GM12878 (cell line): ENCODE measurements around the gene KRR1. TPM values are rescaled to one million over a fixed set of nuclear protein-coding genes. Genes with fewer than 3 reads are reported as not detected.

Source experiments
- ATAC-seq: fragments of 200-7000 bp; cut with Tn5 transposase; 3 replicates; pipeline ENCODE4 v1.9.1; 2020; ENCODE audit warnings: mild to moderate bottlenecking, moderate library complexity
- BruUV-seq: library from RNA; stranded (reverse); fragments of 400-500 nt; replicated peaks from 2 replicates; lab custom pipeline; 2021; lab: Mats Ljungman, UMichigan
- CTCF ChIA-PET: fragments of 300-600 bp; sonication (Branson Sonifier 250); formaldehyde crosslinking; extraction: SDS; loops from one replicate; lab custom pipeline; 2021; ENCODE audit warnings: inconsistent platforms; lab: Yijun Ruan, JAX
- POLR2A ChIA-PET: fragments of 350-600 bp; formaldehyde crosslinking; extraction: SDS; loops from one replicate; lab custom pipeline; 2021; ENCODE audit warnings: inconsistent platforms; lab: Charles Lee
- RAD21 ChIA-PET: fragments of 300-600 bp; sonication (Branson Sonifier 250); formaldehyde crosslinking; loops from one replicate; lab custom pipeline; 2023; ENCODE audit warnings: antibody characterized with exemption; ENCODE audit not compliant: unreplicated experiment; lab: Charles Lee
- SMC1A ChIA-PET: fragments of 300-600 bp; sonication (Branson Sonifier 250); formaldehyde crosslinking; loops from one replicate; lab custom pipeline; 2023; ENCODE audit not compliant: unreplicated experiment, uncharacterized antibody; lab: Charles Lee
- DNase-seq: peaks from one replicate; pipeline ENCODE4 v3.0.0-alpha.2; 2011; ENCODE audit warnings: low read depth, low spot score
- FAIRE-seq: peaks from 3 replicates; lab custom pipeline; 2011; peaks lifted over from hg19 to GRCh38; lab: Jason Lieb, UNC
- H2AFZ ChIP-seq: 2 replicates; pipeline ENCODE4 v1.6.0; 2011; ENCODE audit warnings: low read depth, low read length, control low read depth; ENCODE audit not compliant: control insufficient read depth
- H3K27ac ChIP-seq: 2 replicates; pipeline ENCODE4 v1.5.1; 2011; ENCODE audit warnings: control low read depth; ENCODE audit not compliant: control insufficient read depth, insufficient read depth
- H3K27me3 ChIP-seq, 2 experiments: replicated peaks in 1 of 2; 2 replicates each; pipeline versions ENCODE4 v1.6.0 to v1.6.1; 2011; ENCODE audit warnings: low read length in 1 of 2; ENCODE audit not compliant: control insufficient read depth in 2 of 2, insufficient read depth in 2 of 2
- H3K36me3 ChIP-seq, 2 experiments: 2 replicates each; pipeline ENCODE4 v1.5.1; 2011; ENCODE audit warnings: low read length in 1 of 2; ENCODE audit not compliant: control insufficient read depth in 2 of 2, insufficient read depth in 2 of 2
- H3K4me1 ChIP-seq: 2 replicates; pipeline ENCODE4 v1.6.1; 2011; ENCODE audit warnings: mild to moderate bottlenecking, low read length, moderate library complexity, mixed read lengths; ENCODE audit not compliant: control insufficient read depth, insufficient read depth
- H3K4me2 ChIP-seq: 2 replicates; pipeline ENCODE4 v1.6.0; 2011; ENCODE audit warnings: control low read depth; ENCODE audit not compliant: control insufficient read depth, insufficient read depth
- H3K4me3 ChIP-seq: fragments of 200-600 bp; sonication (generic); 2 replicates; pipeline ENCODE4 v1.5.1; 2016
- H3K79me2 ChIP-seq: 2 replicates; pipeline ENCODE4 v1.6.0; 2011; ENCODE audit warnings: low read length; ENCODE audit not compliant: control insufficient read depth, insufficient read depth
- H3K9ac ChIP-seq: 2 replicates; pipeline ENCODE4 v1.8.0; 2011; ENCODE audit warnings: low read length, control low read depth, mixed read lengths; ENCODE audit not compliant: control insufficient read depth, insufficient read depth
- H3K9me3 ChIP-seq: replicated peaks from 3 replicates; pipeline ENCODE4 v1.5.1; 2011; ENCODE audit warnings: mild to moderate bottlenecking, low read length; ENCODE audit not compliant: control insufficient read depth, insufficient read depth
- H4K20me1 ChIP-seq: 2 replicates; pipeline ENCODE4 v1.6.0; 2011; ENCODE audit not compliant: control insufficient read depth, insufficient read depth
- FOXK2 ChIP-seq: fragments of 450-650 bp; IDR thresholded peaks from 2 replicates; pipeline ENCODE4 v1.6.1; 2017; ENCODE audit warnings: mild to moderate bottlenecking, moderate library complexity
- PAX5 ChIP-seq: IDR thresholded peaks from 2 replicates; pipeline ENCODE4 v1.6.1; 2011; ENCODE audit warnings: low read depth, low read length, borderline replicate concordance
- SPI1 ChIP-seq: IDR thresholded peaks from 2 replicates; pipeline ENCODE4 v1.6.1; 2011; ENCODE audit warnings: low read depth, mild to moderate bottlenecking, low read length, moderate library complexity, borderline replicate concordance; ENCODE audit not compliant: insufficient read depth
- ZBTB40 ChIP-seq: fragments of 450-650 bp; IDR thresholded peaks from 2 replicates; pipeline ENCODE4 v1.6.1; 2016; ENCODE audit warnings: mild to moderate bottlenecking, moderate library complexity, borderline replicate concordance
- WGBS: methylation state at CpG from one replicate; pipeline ENCODE4 v1.1.6; 2016; ENCODE audit warnings: low lambda C conversion rate; ENCODE audit not compliant: insufficient replicate concordance, insufficient coverage; ENCODE audit errors: missing lambda C conversion rate; 5-methylcytosine and 5-hydroxymethylcytosine counted together
- in situ Hi-C: fragments of 300-500 bp; cut with MboI; formaldehyde crosslinking; loops from 9 replicates; pipeline ENCODE4 v1.14.3; 2018; ENCODE audit warnings: mixed read lengths
- intact Hi-C: fragments of 100-400 bp; cut with micrococcal nuclease; formaldehyde crosslinking; loops from one replicate; pipeline ENCODE4 v1.14.2; 2022; ENCODE audit not compliant: unreplicated experiment
- polyA plus RNA-seq, 11 experiments: library from polyadenylated mRNA; depleted of rRNA in 4 of 11; unstranded in 6 of 11; stranded (reverse) in 5 of 11; fragments of >200 nt; fragmentation: Nextera tagmentation in 4 of 11; fragmentation: Illumina TruSeq in 1 of 11; extraction: Ambion mirVana in 4 of 11; extraction: Trizol in 1 of 11; gene quantifications; 1 replicate in 1 of 11; 2 replicates in 10 of 11; pipeline versions ENCODE4 v1.2.1 to v1.2.3, GENCODE V29; 2011 to 2016; ENCODE audit warnings: inconsistent platforms in 2 of 11, missing spikeins in 2 of 11, low read depth in 1 of 11
- total RNA-seq, 4 experiments: library from RNA; depleted of rRNA in 3 of 4; stranded (reverse); fragments of >200 nt in 3 of 4; fragmentation: Illumina TruSeq in 1 of 4; extraction: Trizol in 1 of 4; gene quantifications; 2 replicates each; pipeline versions ENCODE4 v1.2.1 to v1.2.3, GENCODE V29; 2013 to 2021

KRR1 gene
- total and polyA plus RNA-seq, 10 of the 15 experiments (the other 5 are each of a cell fraction or from before 2014, with no cell fraction given), result 29.6 to 103 (median 75.3) TPM

- Histone ChIP-seq H3K27me3 (no peaks in the 10 kb centered on the region), H3K4me3 (no peak overlapping the region)
- intact Hi-C loops, result no loop called here
- SMC1A ChIA-PET, result interaction anchor here (0.7 to 2.8 kb wide), 9 partner anchors 9 to 800 kb away, joined by 3 to 14 read pairs (median 4); no protein-coding TSS in a partner anchor
- TF ChIP-seq SPI1, result no peak
- TF ChIP-seq PAX5, result no peak
- no peak for TF ChIP-seq ZBTB40
- no peak for TF ChIP-seq FOXK2
- TF ChIP-seq, all 136 proteins: peak for 0
- no peak overlapping the region for H3K9ac ChIP-seq
- no peak overlapping the region for H3K4me2 ChIP-seq
- no TSS peak for BruUV-seq
- H3K27ac ChIP-seq, result no peak overlapping the region
- DNase-seq (no peak), ATAC-seq (no peak), FAIRE-seq (no peak)
- no peaks in the 10 kb centered on the region for H3K4me1 ChIP-seq
- no peaks in the 10 kb centered on the region for H3K36me3 ChIP-seq
- no peaks in the 10 kb centered on the region for H4K20me1 ChIP-seq
- in situ Hi-C loops, result no loop called here
- WGBS, result 0% methylated on average over 1 of the region's 1 CpG
- RAD21 ChIA-PET, result interaction anchor here (1.0 to 1.9 kb wide), 3 partner anchors 11 to 494 kb away, joined by 3 to 7 read pairs (median 3); no protein-coding TSS in a partner anchor
- POLR2A ChIA-PET, result interaction anchor here (1.0 kb wide), 1 partner anchor 11 kb away, joined by 3 read pairs; no protein-coding TSS in a partner anchor
- H3K79me2 ChIP-seq, result no peaks in the 10 kb centered on the region
- CTCF ChIA-PET, result interaction anchor here (0.7 to 2.6 kb wide), 6 partner anchors 11 to 494 kb away, joined by 3 to 11 read pairs (median 4); no protein-coding TSS in a partner anchor
- H3K9me3 ChIP-seq, result no peaks in the 10 kb centered on the region
- H2AFZ ChIP-seq, result no peak overlapping the region
These were observed 31.5 kb upstream of the KRR1 start for GRCh38 chr12:75542942-75543341.
